Astrocyte (in vitro differentiated cells and primary cell): Measurements from ENCODE around the gene COL15A1. TPM values are rescaled to one million over a fixed set of nuclear protein-coding genes. Genes with fewer than 3 reads are reported as not detected.

Experiments used
- DNase-seq: peaks from one replicate; pipeline ENCODE4 v3.0.0-alpha.2; 2010; ENCODE audit warnings: low read depth
- FAIRE-seq: peaks from 2 replicates; lab custom pipeline; 2011; peaks lifted over from hg19 to GRCh38; lab: Jason Lieb, UNC
- H2AFZ ChIP-seq: 2 replicates; pipeline ENCODE4 v1.6.0; 2012; ENCODE audit warnings: low read depth, low read length, inconsistent platforms
- H3K27ac ChIP-seq: 2 replicates; pipeline ENCODE4 v1.5.1; 2011; ENCODE audit warnings: low read depth, low read length, inconsistent platforms
- H3K27me3 ChIP-seq: 2 replicates; pipeline ENCODE4 v1.6.0; 2011; ENCODE audit warnings: low read length, inconsistent platforms; ENCODE audit not compliant: insufficient read depth
- H3K36me3 ChIP-seq: 2 replicates; pipeline ENCODE4 v1.5.1; 2011; ENCODE audit warnings: low read length, inconsistent platforms; ENCODE audit not compliant: insufficient read depth
- H3K4me1 ChIP-seq: 2 replicates; pipeline ENCODE4 v1.5.1; 2011; ENCODE audit warnings: low read length, inconsistent platforms; ENCODE audit not compliant: insufficient read depth
- H3K4me2 ChIP-seq: 2 replicates; pipeline ENCODE4 v1.6.0; 2012; ENCODE audit warnings: low read length, inconsistent platforms
- H3K4me3 ChIP-seq: 2 replicates; pipeline ENCODE4 v1.5.1; 2011; ENCODE audit warnings: low read depth, mild to moderate bottlenecking, low read length, inconsistent platforms; ENCODE audit not compliant: insufficient read depth
- H3K79me2 ChIP-seq: 2 replicates; pipeline ENCODE4 v1.6.0; 2012; ENCODE audit warnings: mild to moderate bottlenecking, low read length, inconsistent platforms; ENCODE audit not compliant: insufficient read depth
- H3K9ac ChIP-seq: 2 replicates; pipeline ENCODE4 v1.6.0; 2012; ENCODE audit warnings: mild to moderate bottlenecking, low read length, inconsistent platforms
- H3K9me3 ChIP-seq: 2 replicates; pipeline ENCODE4 v1.5.1; 2012; ENCODE audit warnings: low read depth, mild to moderate bottlenecking, low read length, inconsistent platforms; ENCODE audit not compliant: insufficient read depth
- H4K20me1 ChIP-seq: 2 replicates; pipeline ENCODE4 v1.6.0; 2012; ENCODE audit warnings: low read length, inconsistent platforms; ENCODE audit not compliant: insufficient read depth
- H3K27ac Mint-ChIP-seq: one replicate; pipeline ENCODE4 v1.8.0; 2021; ENCODE audit warnings: mild to moderate bottlenecking, mixed read lengths; ENCODE audit not compliant: unreplicated experiment
- H3K27me3 Mint-ChIP-seq: one replicate; pipeline ENCODE4 v1.8.0; 2021; ENCODE audit warnings: low read depth, mixed read lengths; ENCODE audit not compliant: unreplicated experiment
- H3K36me3 Mint-ChIP-seq: one replicate; pipeline ENCODE4 v1.8.0; 2021; ENCODE audit warnings: low read depth, mixed read lengths; ENCODE audit not compliant: unreplicated experiment
- H3K4me1 Mint-ChIP-seq: one replicate; pipeline ENCODE4 v1.8.0; 2021; ENCODE audit warnings: low read depth, mixed read lengths; ENCODE audit not compliant: unreplicated experiment
- H3K4me3 Mint-ChIP-seq: one replicate; pipeline ENCODE4 v1.8.0; 2021; ENCODE audit warnings: mild to moderate bottlenecking, moderate library complexity, mixed read lengths; ENCODE audit not compliant: unreplicated experiment
- H3K9me3 Mint-ChIP-seq: one replicate; pipeline ENCODE4 v1.8.0; 2021; ENCODE audit warnings: mild to moderate bottlenecking, mixed read lengths; ENCODE audit not compliant: unreplicated experiment
- CTCF ChIP-seq: IDR thresholded peaks from 2 replicates; pipeline ENCODE4 v1.5.1; 2011; ENCODE audit warnings: low read depth, mild to moderate bottlenecking, inconsistent platforms, low read length, moderate library complexity; ENCODE audit not compliant: insufficient read depth
- EZH2 ChIP-seq: IDR thresholded peaks from 2 replicates; pipeline ENCODE4 v1.6.1; 2012; ENCODE audit warnings: mild to moderate bottlenecking, low read length, inconsistent platforms; ENCODE audit not compliant: insufficient read depth
- total RNA-seq: library from RNA; stranded (reverse); gene quantifications from 2 replicates; pipeline ENCODE4 v1.2.1, GENCODE V29; 2021

The COL15A1 gene
- total RNA-seq, 1 donor from 2014 or later: 5.6 TPM

- FAIRE-seq: peak; percentile 96
- peak overlapping the region; percentile 88 for H3K27ac Mint-ChIP-seq
Measured at GRCh38 chr9:98989036-98990000, 45.6 kb downstream of the COL15A1 start.

GRCh38 chr9:98990181-98990870 is 46.6 kb downstream of the COL15A1 start:
- Mint-ChIP-seq H3K27me3 (peaks cover 5% of the 10 kb centered on the region), H3K9me3 (peaks cover 9% of the 10 kb centered on the region), H3K27ac (peak overlapping the region; percentile 88), H3K4me3 (no peak overlapping the region), H3K4me1 (peaks cover 33% of the 10 kb centered on the region), H3K36me3 (no peaks in the 10 kb centered on the region)
- peaks cover 13% of the 10 kb centered on the region for H3K27me3 ChIP-seq
- H3K4me2 ChIP-seq: peak overlapping the region; percentile 62
- H3K4me1 ChIP-seq: peaks cover 15% of the 10 kb centered on the region
- TF ChIP-seq CTCF (no peak), EZH2 (no peak)
- H3K27ac ChIP-seq: peak overlapping the region; percentile 59
- DNase-seq: no peak
- FAIRE-seq: no peak
- peaks cover 7% of the 10 kb centered on the region for H3K9me3 ChIP-seq
- no peaks in the 10 kb centered on the region for H3K36me3 ChIP-seq
- H3K79me2 ChIP-seq: no peaks in the 10 kb centered on the region
- no peaks in the 10 kb centered on the region for H4K20me1 ChIP-seq
- no peak overlapping the region for H2AFZ ChIP-seq
- no peak overlapping the region for H3K4me3 ChIP-seq
- peak overlapping the region; percentile 26 for H3K9ac ChIP-seq

More at GRCh38 chr9:98989036-98990000, 45.6 kb downstream of the COL15A1 start:
- H3K4me1 Mint-ChIP-seq: peaks cover 31% of the 10 kb centered on the region
- H3K79me2 ChIP-seq: no peaks in the 10 kb centered on the region
- peaks cover 7% of the 10 kb centered on the region for H3K9me3 ChIP-seq
- no peak for TF ChIP-seq EZH2
- TF ChIP-seq CTCF: peak; percentile 26
- no peak overlapping the region for H3K4me3 Mint-ChIP-seq
- H3K9me3 Mint-ChIP-seq: peaks cover 9% of the 10 kb centered on the region
- H4K20me1 ChIP-seq: no peaks in the 10 kb centered on the region
- peaks cover 5% of the 10 kb centered on the region for H3K27me3 Mint-ChIP-seq
- peak; percentile 100 for DNase-seq
- peaks cover 15% of the 10 kb centered on the region for H3K4me1 ChIP-seq
- H3K36me3 Mint-ChIP-seq: no peaks in the 10 kb centered on the region
- H3K36me3 ChIP-seq: no peaks in the 10 kb centered on the region
- peak overlapping the region; percentile 62 for H3K4me2 ChIP-seq
- peak overlapping the region; percentile 53 for H3K9ac ChIP-seq
- H3K4me3 ChIP-seq: no peak overlapping the region
- H3K27me3 ChIP-seq: peaks cover 11% of the 10 kb centered on the region
- H2AFZ ChIP-seq: no peak overlapping the region
- H3K27ac ChIP-seq: peak overlapping the region; percentile 85
